ENCODE measurements around the gene DPEP3.

The DPEP3 gene

DNA sequence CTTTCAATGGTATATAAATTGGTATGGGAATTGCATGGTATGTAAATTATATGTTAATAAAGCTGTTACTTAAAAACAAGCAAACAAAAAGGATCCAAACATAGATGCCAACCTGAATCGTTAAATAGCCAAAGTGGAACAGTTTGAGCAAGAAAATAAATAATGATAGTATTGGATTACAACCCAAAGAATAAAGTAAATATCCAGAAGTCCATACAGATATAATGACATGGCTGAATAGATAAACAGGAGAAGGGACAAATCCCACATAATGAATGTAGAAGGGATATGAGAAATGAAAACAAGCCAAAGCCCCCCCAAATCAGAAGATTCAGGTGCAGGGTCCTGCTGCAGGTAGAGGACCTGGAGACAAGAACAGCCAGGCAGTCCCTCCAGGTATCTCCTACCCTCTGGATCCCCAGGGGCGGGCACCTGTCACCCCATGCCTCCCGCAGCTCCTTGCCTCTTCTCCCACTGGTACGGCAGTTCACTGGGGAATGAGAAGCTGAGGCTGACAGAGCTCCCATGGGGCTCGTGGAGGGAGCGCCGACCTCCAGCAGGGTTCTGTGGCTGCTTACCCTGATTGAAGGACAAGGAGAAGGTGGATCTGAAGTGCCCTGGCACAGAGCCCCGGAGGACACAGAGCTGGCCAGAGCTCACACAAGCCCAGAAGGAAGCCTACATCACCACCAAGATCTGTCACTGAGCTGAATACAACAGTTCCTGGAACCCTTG lies 26.5 kb downstream of the DPEP3 start:
- DNase-seq (ENCODE audit: extremely low read depth, low read depth): no peak
- TF ChIP-seq, protein P1, sequence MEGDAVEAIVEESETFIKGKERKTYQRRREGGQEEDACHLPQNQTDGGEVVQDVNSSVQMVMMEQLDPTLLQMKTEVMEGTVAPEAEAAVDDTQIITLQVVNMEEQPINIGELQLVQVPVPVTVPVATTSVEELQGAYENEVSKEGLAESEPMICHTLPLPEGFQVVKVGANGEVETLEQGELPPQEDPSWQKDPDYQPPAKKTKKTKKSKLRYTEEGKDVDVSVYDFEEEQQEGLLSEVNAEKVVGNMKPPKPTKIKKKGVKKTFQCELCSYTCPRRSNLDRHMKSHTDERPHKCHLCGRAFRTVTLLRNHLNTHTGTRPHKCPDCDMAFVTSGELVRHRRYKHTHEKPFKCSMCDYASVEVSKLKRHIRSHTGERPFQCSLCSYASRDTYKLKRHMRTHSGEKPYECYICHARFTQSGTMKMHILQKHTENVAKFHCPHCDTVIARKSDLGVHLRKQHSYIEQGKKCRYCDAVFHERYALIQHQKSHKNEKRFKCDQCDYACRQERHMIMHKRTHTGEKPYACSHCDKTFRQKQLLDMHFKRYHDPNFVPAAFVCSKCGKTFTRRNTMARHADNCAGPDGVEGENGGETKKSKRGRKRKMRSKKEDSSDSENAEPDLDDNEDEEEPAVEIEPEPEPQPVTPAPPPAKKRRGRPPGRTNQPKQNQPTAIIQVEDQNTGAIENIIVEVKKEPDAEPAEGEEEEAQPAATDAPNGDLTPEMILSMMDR (IDR thresholded peaks at IDR 0.05; ENCODE audit: low read depth, low read length): no peak

GRCh38 chr16:67951485-67951884 lies 28.8 kb downstream of the DPEP3 start:
- TF ChIP-seq, protein P1 (IDR thresholded peaks at IDR 0.05; ENCODE audit: low read depth, low read length): no peak
- DNase-seq (ENCODE audit: extremely low read depth, low read depth): no peak

DNA sequence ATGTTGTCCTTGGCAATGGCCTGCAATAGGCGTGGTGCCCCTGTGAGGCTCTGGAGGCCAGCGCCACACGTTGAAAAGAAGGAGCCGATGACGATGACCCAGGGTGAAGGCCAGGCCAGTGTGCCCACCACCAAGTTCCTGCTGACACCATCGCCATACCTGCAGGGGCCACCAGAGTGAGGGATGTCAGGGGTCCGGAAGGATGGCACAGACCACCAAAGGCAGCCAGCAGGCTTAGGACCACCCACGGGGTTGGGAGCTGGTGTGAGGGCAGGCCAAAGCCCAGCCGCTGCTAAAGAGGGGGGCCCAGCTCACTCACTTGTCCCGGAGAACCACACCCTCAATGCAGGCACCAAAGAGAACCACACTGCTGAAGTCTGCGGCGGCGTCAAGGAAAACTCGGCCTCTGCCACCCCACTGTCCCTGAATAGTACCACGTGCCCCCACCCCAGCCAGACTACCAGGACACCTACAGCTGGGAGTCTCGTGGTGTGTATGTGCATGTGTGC lies 29.9 kb downstream of the DPEP3 start:
- DNase-seq (ENCODE audit: extremely low read depth, low read depth): no peak
- TF ChIP-seq, protein P1 (IDR thresholded peaks at IDR 0.05; ENCODE audit: low read depth, low read length): no peak

DNA sequence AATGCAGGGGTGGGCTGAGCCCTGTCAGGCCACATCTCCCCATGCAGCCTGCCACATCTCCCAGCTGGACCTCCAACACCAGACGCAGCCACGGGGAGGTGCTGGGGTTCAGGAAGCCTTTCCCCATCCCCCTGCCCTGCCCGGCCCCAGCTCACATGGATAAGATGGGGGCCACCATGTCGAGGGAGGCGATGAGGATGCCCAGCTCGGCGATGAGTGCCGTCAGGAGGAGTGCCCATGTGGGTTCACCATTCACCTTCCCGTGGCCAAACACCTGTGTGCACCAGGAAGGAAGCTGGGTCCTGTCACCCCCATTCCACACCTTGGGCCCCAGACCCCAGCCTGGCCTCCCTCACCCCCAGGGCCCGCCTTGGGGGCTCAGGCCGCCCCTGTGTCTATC lies 30.7 kb downstream of the DPEP3 start:
- DNase-seq (ENCODE audit: extremely low read depth, low read depth): no peak
- TF ChIP-seq, protein P1 (IDR thresholded peaks at IDR 0.05; ENCODE audit: low read depth, low read length): no peak

- DNase-seq (ENCODE audit: extremely low read depth, low read depth): no peak
- TF ChIP-seq, protein P1 (IDR thresholded peaks at IDR 0.05; ENCODE audit: low read depth, low read length): no peak
Measured at GRCh38 chr16:67948015-67948414, 32.3 kb downstream of the DPEP3 start.

DNA sequence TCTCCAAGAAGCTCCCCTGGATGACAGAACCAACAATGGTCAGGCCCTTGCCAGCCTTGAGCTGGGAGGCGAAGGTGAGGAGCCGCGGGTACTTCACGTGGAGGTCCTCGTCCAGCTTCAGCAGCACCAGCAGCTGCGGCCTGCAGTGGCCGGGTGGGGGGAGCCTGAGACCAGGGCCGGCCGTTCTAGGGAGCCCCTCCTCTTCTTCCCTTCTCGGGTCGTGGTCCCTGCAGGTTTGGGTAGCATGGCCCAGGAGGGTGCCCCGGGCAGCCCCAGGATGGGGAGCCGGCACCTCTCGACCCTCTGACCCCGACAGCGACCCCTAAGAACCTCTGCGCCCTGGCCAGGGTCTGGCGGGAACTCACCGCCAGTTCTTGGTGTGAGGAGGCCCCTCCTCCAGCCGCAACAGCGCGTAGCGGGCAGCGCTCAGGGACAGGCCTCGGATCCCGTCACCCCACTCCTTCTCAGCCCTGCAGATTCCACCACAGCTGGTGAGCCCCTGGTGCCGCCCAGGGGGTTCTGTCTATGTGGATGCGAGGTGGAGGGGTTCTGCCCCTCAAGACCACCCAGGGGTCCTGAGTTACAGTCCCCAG lies 33.2 kb downstream of the DPEP3 start:
- TF ChIP-seq, protein P1 (IDR thresholded peaks at IDR 0.05; ENCODE audit: low read depth, low read length): no peak
- DNase-seq (ENCODE audit: extremely low read depth, low read depth): no peak

DNA sequence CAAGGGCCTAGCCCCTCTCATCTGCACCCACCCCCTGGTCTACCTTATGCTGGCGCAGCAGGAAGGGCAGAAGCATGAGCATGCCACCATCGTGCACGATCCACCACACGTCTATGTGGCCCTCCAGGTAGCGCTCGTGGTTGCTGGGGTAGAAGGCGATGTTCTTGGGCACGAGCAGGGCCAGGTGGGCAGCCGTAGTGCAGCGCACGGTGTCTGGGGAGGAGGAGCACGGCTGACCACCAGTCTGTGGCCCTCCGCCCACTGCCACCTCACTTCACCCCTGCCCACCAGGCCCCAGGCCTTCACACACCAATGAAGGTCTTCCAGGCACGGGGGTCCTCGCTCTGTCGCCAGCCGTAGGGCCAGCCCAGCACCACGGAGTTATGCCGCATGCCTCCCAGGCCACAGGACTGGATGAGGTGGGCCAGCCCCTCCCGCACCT lies 34.1 kb downstream of the DPEP3 start:
- TF ChIP-seq, protein P1 (IDR thresholded peaks at IDR 0.05; ENCODE audit: low read depth, low read length): no peak
- no peak for DNase-seq (ENCODE audit: extremely low read depth, low read depth)

Measured in AG09319 (cell line).